SK-N-SH treated with all-trans-retinoic acid at 6 μM for 48 hours (cell line): ENCODE results near the gene APOBEC4.
"Not testable (repeated sequence)": the region's sequence is repeated elsewhere in the genome, so short reads cannot be mapped to it uniquely, and the experiment has no call there.

ENCODE experiments used
- ATAC-seq: fragments of 200-7000 bp; cut with Tn5 transposase; 3 replicates; pipeline ENCODE4 v1.9.1; 2020; ENCODE audit warnings: mild to moderate bottlenecking, moderate library complexity
- ARNTL ChIP-seq: fragments of 450-650 bp; formaldehyde crosslinking; IDR thresholded peaks from 2 replicates; pipeline ENCODE4 v1.5.0; 2020; ENCODE audit warnings: low read depth, mild to moderate bottlenecking, moderate library complexity, borderline replicate concordance
- BACH2 ChIP-seq: fragments of 250-450 bp; sonication (Bioruptor Pico); IDR thresholded peaks from 2 replicates; pipeline ENCODE4 v1.9.0; 2021; ENCODE audit warnings: mild to moderate bottlenecking, borderline replicate concordance
- CSDC2 ChIP-seq: fragments of 250-450 bp; sonication (Bioruptor Pico); IDR thresholded peaks from 2 replicates; pipeline ENCODE4 v1.5.0; 2020; ENCODE audit warnings: mild to moderate bottlenecking, moderate library complexity
- GLIS3 ChIP-seq: fragments of 250-450 bp; sonication (Bioruptor Pico); IDR thresholded peaks from 2 replicates; pipeline ENCODE4 v1.5.0; 2020; ENCODE audit warnings: mild to moderate bottlenecking, moderate library complexity
- ISL1 ChIP-seq: fragments of 250-450 bp; sonication (Bioruptor Pico); IDR thresholded peaks from 2 replicates; pipeline ENCODE4 v2.1.2; 2022; ENCODE audit warnings: mild to moderate bottlenecking, moderate library complexity
- OSR1 ChIP-seq: fragments of 250-450 bp; sonication (Bioruptor Pico); IDR thresholded peaks from 2 replicates; pipeline ENCODE4 v1.8.0; 2022; ENCODE audit warnings: moderate library complexity, mild to moderate bottlenecking, inconsistent platforms
- PPARA ChIP-seq: fragments of 250-450 bp; sonication (Bioruptor Pico); IDR thresholded peaks from 2 replicates; pipeline ENCODE4 v1.5.0; 2020; ENCODE audit warnings: mild to moderate bottlenecking, borderline replicate concordance
- RARB ChIP-seq: fragments of 250-450 bp; sonication (Bioruptor Pico); IDR thresholded peaks from 2 replicates; pipeline ENCODE4 v1.8.0; 2021; ENCODE audit warnings: mild to moderate bottlenecking, moderate library complexity
- SNAI2 ChIP-seq: fragments of 250-450 bp; sonication (Bioruptor Pico); IDR thresholded peaks from 2 replicates; pipeline ENCODE4 v1.5.0; 2020; ENCODE audit warnings: mild to moderate bottlenecking, moderate library complexity
- TCF4 ChIP-seq: fragments of 250-450 bp; sonication (Bioruptor Pico); IDR thresholded peaks from 2 replicates; pipeline ENCODE4 v1.8.0; 2021; ENCODE audit warnings: mild to moderate bottlenecking, moderate library complexity, borderline replicate concordance
- TOX ChIP-seq: fragments of 250-450 bp; sonication (Bioruptor Pico); IDR thresholded peaks from 2 replicates; pipeline ENCODE4 v1.8.0; 2021; ENCODE audit warnings: mild to moderate bottlenecking, moderate library complexity, borderline replicate concordance
- ZC3H10 ChIP-seq: fragments of 250-450 bp; sonication (Bioruptor Pico); IDR thresholded peaks from 2 replicates; pipeline ENCODE4 v1.5.1; 2021; ENCODE audit warnings: mild to moderate bottlenecking, moderate library complexity
- ZFP3 ChIP-seq: fragments of 250-450 bp; sonication (Bioruptor Pico); IDR thresholded peaks from 2 replicates; pipeline ENCODE4 v1.5.0; 2020; ENCODE audit warnings: mild to moderate bottlenecking, moderate library complexity
- ZFP30 ChIP-seq: fragments of 450-650 bp; formaldehyde crosslinking; IDR thresholded peaks from 2 replicates; pipeline ENCODE4 v1.5.0; 2022; ENCODE audit warnings: mild to moderate bottlenecking, moderate library complexity
- ZNF565 ChIP-seq: fragments of 450-650 bp; formaldehyde crosslinking; conservative IDR thresholded peaks from 2 replicates; pipeline ENCODE4 v1.5.0; 2020; ENCODE audit warnings: low read depth, mild to moderate bottlenecking, moderate library complexity
- ZNF70 ChIP-seq: fragments of 450-650 bp; formaldehyde crosslinking; IDR thresholded peaks from 2 replicates; pipeline ENCODE4 v1.5.0; 2020; ENCODE audit warnings: mild to moderate bottlenecking, moderate library complexity
- ZNF8 ChIP-seq: fragments of 450-650 bp; formaldehyde crosslinking; IDR thresholded peaks from 2 replicates; pipeline ENCODE4 v1.5.0; 2020; ENCODE audit warnings: mild to moderate bottlenecking, moderate library complexity
- TF ChIP-seq, protein P1 (sequence below): fragments of 250-450 bp; sonication (Bioruptor Pico); IDR thresholded peaks from 2 replicates; pipeline ENCODE4 v1.8.0; 2021; ENCODE audit warnings: low read depth, mild to moderate bottlenecking, moderate library complexity, borderline replicate concordance
- TF ChIP-seq, protein P2 (sequence below): fragments of 250-450 bp; sonication (Bioruptor Pico); IDR thresholded peaks from 2 replicates; pipeline ENCODE4 v1.5.1; 2021; ENCODE audit warnings: mild to moderate bottlenecking, moderate library complexity
- TF ChIP-seq, protein P3 (sequence below): fragments of 250-450 bp; sonication (Bioruptor Pico); IDR thresholded peaks from 2 replicates; pipeline ENCODE4 v1.5.1; 2020; ENCODE audit warnings: low read depth, mild to moderate bottlenecking, moderate library complexity
- TF ChIP-seq, protein P4 (sequence below): fragments of 250-450 bp; sonication (Bioruptor Pico); IDR thresholded peaks from 2 replicates; pipeline ENCODE4 v1.5.0; 2020; ENCODE audit warnings: mild to moderate bottlenecking, moderate library complexity

The APOBEC4 gene

DNA sequence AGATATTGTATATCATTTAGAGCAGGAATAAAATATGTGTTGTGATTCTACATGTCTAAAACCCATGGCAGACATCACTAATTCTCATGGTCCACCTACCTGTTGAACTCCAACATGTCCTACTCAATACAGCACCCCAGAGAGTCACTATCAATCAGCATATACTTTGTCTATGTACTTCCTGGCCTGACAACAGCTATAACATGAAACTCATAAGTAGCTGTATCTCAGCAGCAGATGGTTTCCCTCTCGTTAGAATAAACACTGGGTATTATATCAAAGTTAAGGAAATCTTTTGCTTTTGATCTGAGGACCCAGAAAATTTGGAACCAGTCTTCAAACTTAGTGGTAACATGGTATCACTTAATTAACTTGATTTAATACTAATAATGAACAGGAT, 33.3 kb downstream of the APOBEC4 start (continued):
- TF ChIP-seq ZNF8 (CRISPR knock-in tag) (no peak), ISL1 (CRISPR knock-in tag) (no peak), GLIS3 (no peak), ZFP3 (CRISPR knock-in tag) (no peak), RARB (CRISPR knock-in tag) (no peak)
- TF ChIP-seq, protein P1, sequence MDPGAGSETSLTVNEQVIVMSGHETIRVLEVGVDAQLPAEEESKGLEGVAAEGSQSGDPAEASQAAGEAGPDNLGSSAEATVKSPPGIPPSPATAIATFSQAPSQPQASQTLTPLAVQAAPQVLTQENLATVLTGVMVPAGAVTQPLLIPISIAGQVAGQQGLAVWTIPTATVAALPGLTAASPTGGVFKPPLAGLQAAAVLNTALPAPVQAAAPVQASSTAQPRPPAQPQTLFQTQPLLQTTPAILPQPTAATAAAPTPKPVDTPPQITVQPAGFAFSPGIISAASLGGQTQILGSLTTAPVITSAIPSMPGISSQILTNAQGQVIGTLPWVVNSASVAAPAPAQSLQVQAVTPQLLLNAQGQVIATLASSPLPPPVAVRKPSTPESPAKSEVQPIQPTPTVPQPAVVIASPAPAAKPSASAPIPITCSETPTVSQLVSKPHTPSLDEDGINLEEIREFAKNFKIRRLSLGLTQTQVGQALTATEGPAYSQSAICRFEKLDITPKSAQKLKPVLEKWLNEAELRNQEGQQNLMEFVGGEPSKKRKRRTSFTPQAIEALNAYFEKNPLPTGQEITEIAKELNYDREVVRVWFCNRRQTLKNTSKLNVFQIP, result no peak

DNA sequence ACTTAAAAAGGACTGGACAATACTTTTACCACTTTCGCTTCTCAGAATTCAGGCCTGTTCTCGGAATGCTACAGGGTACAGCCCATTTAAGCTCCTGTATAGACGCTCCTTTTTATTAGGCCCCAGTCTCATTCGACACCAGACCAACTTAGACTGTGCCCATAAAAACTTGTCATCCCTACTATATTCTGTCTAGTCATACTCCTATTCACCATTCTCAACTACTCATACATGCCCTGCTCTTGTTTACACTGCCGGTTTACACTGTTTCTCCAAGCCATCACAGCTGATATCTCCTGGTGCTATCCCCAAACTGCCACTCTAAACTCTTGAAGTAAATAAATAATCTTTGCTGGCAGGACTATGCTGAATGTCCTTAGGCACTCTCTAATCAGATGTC, 34.9 kb downstream of the APOBEC4 start:
- not testable (repeated sequence) for ATAC-seq

DNA sequence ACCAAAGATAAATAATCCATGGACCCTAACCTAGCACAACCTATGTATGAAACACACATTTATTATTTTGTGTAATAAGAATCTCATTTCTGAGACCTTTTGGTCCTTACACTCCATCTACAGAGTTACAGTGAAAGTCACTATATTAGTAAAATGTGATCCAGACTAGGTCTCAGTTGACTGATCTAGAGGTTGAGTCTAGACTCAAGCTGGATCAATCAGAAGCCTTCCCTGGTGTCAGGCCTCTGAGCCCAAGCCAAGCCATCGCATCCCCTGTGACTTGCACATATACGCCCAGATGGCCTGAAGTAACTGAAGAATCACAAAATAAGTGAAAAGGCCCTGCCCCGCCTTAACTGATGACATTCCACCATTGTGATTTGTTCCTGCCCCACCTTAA, 40.1 kb downstream of the APOBEC4 start:
- not testable (repeated sequence) for ATAC-seq

DNA sequence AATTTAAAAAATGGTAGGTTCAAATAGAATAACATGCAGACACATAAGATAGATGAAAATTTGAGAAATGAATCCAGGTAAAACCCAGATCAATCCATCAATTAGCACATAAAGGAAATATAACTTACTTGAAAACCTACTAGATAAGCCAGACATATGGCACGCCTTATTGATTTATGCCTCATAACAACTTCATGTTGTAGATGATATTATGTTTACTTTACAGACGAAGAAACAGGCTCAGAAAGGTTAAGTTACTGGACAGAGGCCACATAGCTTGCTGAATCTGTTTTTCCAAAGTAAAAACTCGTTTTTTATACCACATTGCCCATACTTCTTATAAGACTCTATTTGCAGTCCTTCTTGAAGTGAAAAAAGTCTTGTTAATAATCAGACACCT, 40.7 kb downstream of the APOBEC4 start:
- TF ChIP-seq, protein P2, sequence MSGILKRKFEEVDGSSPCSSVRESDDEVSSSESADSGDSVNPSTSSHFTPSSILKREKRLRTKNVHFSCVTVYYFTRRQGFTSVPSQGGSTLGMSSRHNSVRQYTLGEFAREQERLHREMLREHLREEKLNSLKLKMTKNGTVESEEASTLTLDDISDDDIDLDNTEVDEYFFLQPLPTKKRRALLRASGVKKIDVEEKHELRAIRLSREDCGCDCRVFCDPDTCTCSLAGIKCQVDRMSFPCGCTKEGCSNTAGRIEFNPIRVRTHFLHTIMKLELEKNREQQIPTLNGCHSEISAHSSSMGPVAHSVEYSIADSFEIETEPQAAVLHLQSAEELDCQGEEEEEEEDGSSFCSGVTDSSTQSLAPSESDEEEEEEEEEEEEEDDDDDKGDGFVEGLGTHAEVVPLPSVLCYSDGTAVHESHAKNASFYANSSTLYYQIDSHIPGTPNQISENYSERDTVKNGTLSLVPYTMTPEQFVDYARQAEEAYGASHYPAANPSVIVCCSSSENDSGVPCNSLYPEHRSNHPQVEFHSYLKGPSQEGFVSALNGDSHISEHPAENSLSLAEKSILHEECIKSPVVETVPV (CRISPR knock-in tag), result no peak
- no peak for TF ChIP-seq TCF4 (CRISPR knock-in tag)
- TF ChIP-seq ISL1 (CRISPR knock-in tag), result no peak
- TF ChIP-seq OSR1, result no peak
- no peak for TF ChIP-seq BACH2 (CRISPR knock-in tag)
- TF ChIP-seq CSDC2 (CRISPR knock-in tag), result no peak
- TF ChIP-seq, protein P3, sequence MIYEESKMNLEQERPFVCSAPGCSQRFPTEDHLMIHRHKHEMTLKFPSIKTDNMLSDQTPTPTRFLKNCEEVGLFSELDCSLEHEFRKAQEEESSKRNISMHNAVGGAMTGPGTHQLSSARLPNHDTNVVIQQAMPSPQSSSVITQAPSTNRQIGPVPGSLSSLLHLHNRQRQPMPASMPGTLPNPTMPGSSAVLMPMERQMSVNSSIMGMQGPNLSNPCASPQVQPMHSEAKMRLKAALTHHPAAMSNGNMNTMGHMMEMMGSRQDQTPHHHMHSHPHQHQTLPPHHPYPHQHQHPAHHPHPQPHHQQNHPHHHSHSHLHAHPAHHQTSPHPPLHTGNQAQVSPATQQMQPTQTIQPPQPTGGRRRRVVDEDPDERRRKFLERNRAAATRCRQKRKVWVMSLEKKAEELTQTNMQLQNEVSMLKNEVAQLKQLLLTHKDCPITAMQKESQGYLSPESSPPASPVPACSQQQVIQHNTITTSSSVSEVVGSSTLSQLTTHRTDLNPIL (CRISPR knock-in tag), result no peak
- no peak for TF ChIP-seq SNAI2 (CRISPR knock-in tag)
- no peak for TF ChIP-seq RARB (CRISPR knock-in tag)
- TF ChIP-seq ZNF70 (CRISPR knock-in tag), result no peak
- no peak for TF ChIP-seq ZNF565 (CRISPR knock-in tag)
- no peak for TF ChIP-seq ZFP3 (CRISPR knock-in tag)
- TF ChIP-seq TOX (CRISPR knock-in tag), result no peak
- TF ChIP-seq ZFP30 (CRISPR knock-in tag), result no peak
- TF ChIP-seq ZNF8 (CRISPR knock-in tag), result no peak
- no peak for TF ChIP-seq GLIS3
- no peak for TF ChIP-seq PPARA (CRISPR knock-in tag)
- no peak for TF ChIP-seq ZC3H10 (CRISPR knock-in tag)
- TF ChIP-seq, protein P4, sequence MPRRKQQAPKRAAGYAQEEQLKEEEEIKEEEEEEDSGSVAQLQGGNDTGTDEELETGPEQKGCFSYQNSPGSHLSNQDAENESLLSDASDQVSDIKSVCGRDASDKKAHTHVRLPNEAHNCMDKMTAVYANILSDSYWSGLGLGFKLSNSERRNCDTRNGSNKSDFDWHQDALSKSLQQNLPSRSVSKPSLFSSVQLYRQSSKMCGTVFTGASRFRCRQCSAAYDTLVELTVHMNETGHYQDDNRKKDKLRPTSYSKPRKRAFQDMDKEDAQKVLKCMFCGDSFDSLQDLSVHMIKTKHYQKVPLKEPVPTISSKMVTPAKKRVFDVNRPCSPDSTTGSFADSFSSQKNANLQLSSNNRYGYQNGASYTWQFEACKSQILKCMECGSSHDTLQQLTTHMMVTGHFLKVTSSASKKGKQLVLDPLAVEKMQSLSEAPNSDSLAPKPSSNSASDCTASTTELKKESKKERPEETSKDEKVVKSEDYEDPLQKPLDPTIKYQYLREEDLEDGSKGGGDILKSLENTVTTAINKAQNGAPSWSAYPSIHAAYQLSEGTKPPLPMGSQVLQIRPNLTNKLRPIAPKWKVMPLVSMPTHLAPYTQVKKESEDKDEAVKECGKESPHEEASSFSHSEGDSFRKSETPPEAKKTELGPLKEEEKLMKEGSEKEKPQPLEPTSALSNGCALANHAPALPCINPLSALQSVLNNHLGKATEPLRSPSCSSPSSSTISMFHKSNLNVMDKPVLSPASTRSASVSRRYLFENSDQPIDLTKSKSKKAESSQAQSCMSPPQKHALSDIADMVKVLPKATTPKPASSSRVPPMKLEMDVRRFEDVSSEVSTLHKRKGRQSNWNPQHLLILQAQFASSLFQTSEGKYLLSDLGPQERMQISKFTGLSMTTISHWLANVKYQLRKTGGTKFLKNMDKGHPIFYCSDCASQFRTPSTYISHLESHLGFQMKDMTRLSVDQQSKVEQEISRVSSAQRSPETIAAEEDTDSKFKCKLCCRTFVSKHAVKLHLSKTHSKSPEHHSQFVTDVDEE (CRISPR knock-in tag), result no peak
- no peak for TF ChIP-seq ARNTL
- ATAC-seq, result no peak

DNA sequence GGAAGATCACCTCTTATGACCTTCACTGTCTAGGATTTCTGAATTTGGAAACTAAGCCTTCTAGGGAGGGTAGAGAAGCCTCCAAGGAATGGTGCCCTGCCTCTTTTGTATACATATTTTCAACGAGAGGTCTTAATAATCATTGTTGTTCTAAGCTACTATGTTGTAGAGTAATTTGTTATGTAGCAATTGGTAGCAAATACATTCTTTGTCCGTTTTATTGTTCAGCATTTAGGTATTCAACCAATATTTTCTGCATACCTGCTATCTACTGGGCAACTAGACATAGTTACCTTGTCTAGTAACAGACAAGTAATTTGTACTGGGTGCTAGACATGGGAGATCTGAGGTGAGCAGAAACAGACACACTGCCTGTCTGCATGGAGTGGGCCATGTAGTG, 42.1 kb downstream of the APOBEC4 start:
- ATAC-seq, result no peak
- TF ChIP-seq CSDC2 (CRISPR knock-in tag), result no peak
- no peak for TF ChIP-seq ZNF8 (CRISPR knock-in tag)
- TF ChIP-seq BACH2 (CRISPR knock-in tag), result no peak
- TF ChIP-seq, protein P2 (CRISPR knock-in tag), result no peak
